ENCODE results near the gene VWA3A.
A peak's percentile ranks its signal among the peaks of the same experiment; 100 is the strongest.

Gene VWA3A

GRCh38 chr16:22132801-22133200, 40.5 kb downstream of the VWA3A start:
- TF ChIP-seq CTCF (IDR thresholded peaks at IDR 0.05; ENCODE audit: insufficient read depth, low read length, poor library complexity, severe bottlenecking), result no peak
- Histone ChIP-seq H3K4me3 (replicated peaks; ENCODE audit: low read depth, low read length) (no peak overlapping the region), H3K27me3 (replicated peaks; ENCODE audit: control insufficient read depth, insufficient read depth, low read length) (no peaks in the 10 kb centered on the region; the same call in 1 of the 2 replicates), H3K36me3 (ENCODE audit: control insufficient read depth, insufficient read depth, low read length) (no peaks in the 10 kb centered on the region)
- DNase-seq (ENCODE audit: extremely low read depth, insufficient read length), result no peak

GRCh38 chr16:22138482-22138881, 46.1 kb downstream of the VWA3A start:
- peaks cover 7% of the 10 kb centered on the region for H3K27me3 ChIP-seq (replicated peaks; ENCODE audit: control insufficient read depth, insufficient read depth, low read length)

GRCh38 chr16:22139008-22139407, 46.7 kb downstream of the VWA3A start:
- DNase-seq (ENCODE audit: extremely low read depth, insufficient read length), result no peak
- H3K27me3 ChIP-seq (replicated peaks; ENCODE audit: control insufficient read depth, insufficient read depth, low read length), result peaks cover 7% of the 10 kb centered on the region
- H3K4me3 ChIP-seq (replicated peaks; ENCODE audit: low read depth, low read length), result no peak overlapping the region
- TF ChIP-seq CTCF (IDR thresholded peaks at IDR 0.05; ENCODE audit: insufficient read depth, low read length, poor library complexity, severe bottlenecking), result no peak
- H3K36me3 ChIP-seq (ENCODE audit: control insufficient read depth, insufficient read depth, low read length), result no peaks in the 10 kb centered on the region

More at GRCh38 chr16:22138482-22138881, 46.1 kb downstream of the VWA3A start:
- no peak overlapping the region for H3K4me3 ChIP-seq (replicated peaks; ENCODE audit: low read depth, low read length)
- H3K36me3 ChIP-seq (ENCODE audit: control insufficient read depth, insufficient read depth, low read length), result no peaks in the 10 kb centered on the region
- TF ChIP-seq CTCF (IDR thresholded peaks at IDR 0.05; ENCODE audit: insufficient read depth, low read length, poor library complexity, severe bottlenecking), result no peak
- no peak for DNase-seq (ENCODE audit: extremely low read depth, insufficient read length)

DNA sequence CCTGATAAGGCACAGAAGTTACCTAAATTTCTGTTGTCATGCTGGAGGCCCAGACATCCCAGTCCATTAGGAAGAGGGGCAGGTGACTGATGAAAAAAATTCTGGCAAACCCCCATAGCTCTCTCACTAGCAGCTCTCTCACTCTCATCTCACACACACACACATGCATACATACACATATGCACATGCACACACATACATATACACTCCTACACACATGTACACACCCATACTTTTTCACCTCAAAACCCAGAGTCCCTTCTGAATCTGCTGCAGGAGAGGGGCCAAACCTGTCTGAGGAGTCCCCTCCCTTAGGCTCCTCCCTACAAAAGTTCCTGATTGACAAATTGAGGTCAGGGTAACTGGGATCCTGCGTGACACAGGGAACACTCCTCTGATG, 47.4 kb downstream of the VWA3A start:
- no peak for DNase-seq (ENCODE audit: extremely low read depth, insufficient read length)
- Histone ChIP-seq H3K4me3 (replicated peaks; ENCODE audit: low read depth, low read length) (no peak overlapping the region), H3K27me3 (replicated peaks; ENCODE audit: control insufficient read depth, insufficient read depth, low read length) (peaks cover 7% of the 10 kb centered on the region), H3K36me3 (ENCODE audit: control insufficient read depth, insufficient read depth, low read length) (no peaks in the 10 kb centered on the region)
- no peak for TF ChIP-seq CTCF (IDR thresholded peaks at IDR 0.05; ENCODE audit: insufficient read depth, low read length, poor library complexity, severe bottlenecking)

GRCh38 chr16:22141767-22142166, 49.4 kb downstream of the VWA3A start:
- H3K27me3 ChIP-seq (replicated peaks; ENCODE audit: control insufficient read depth, insufficient read depth, low read length), result peaks cover 7% of the 10 kb centered on the region
- no peaks in the 10 kb centered on the region for H3K36me3 ChIP-seq (ENCODE audit: control insufficient read depth, insufficient read depth, low read length)
- H3K4me3 ChIP-seq (replicated peaks; ENCODE audit: low read depth, low read length), result no peak overlapping the region
- TF ChIP-seq CTCF (IDR thresholded peaks at IDR 0.05; ENCODE audit: insufficient read depth, low read length, poor library complexity, severe bottlenecking), result peak; percentile 53
- no peak for DNase-seq (ENCODE audit: extremely low read depth, insufficient read length)

- no peak for DNase-seq (ENCODE audit: extremely low read depth, insufficient read length)
- H3K27me3 ChIP-seq (replicated peaks; ENCODE audit: control insufficient read depth, insufficient read depth, low read length), result peaks cover 7% of the 10 kb centered on the region
- H3K4me3 ChIP-seq (replicated peaks; ENCODE audit: low read depth, low read length), result no peak overlapping the region
- no peak for TF ChIP-seq CTCF (IDR thresholded peaks at IDR 0.05; ENCODE audit: insufficient read depth, low read length, poor library complexity, severe bottlenecking)
- H3K36me3 ChIP-seq (ENCODE audit: control insufficient read depth, insufficient read depth, low read length), result no peaks in the 10 kb centered on the region
Measured at GRCh38 chr16:22144520-22144919, 52.2 kb downstream of the VWA3A start.

Measured in GM06990 (cell line).